CD8-positive, alpha-beta memory T cell (primary cell): Measurements from ENCODE around the gene RAMP2. TPM values are rescaled to one million over a fixed set of nuclear protein-coding genes. Genes with fewer than 3 reads are reported as not detected.

ENCODE experiments used
- CTCF ChIA-PET: fragments of 350-600 bp; sonication (Branson Sonifier 250); formaldehyde crosslinking; loops from one replicate; lab custom pipeline; 2021; ENCODE audit warnings: antibody characterized with exemption; lab: Charles Lee
- POLR2A ChIA-PET: fragments of 350-600 bp; sonication (Branson Sonifier 250); formaldehyde crosslinking; loops from one replicate; lab custom pipeline; 2021; ENCODE audit warnings: antibody characterized with exemption; lab: Charles Lee
- DNase-seq, 5 donors: peaks; one replicate each; pipeline versions ENCODE4 v3.0.0 to v3.0.0-alpha.2; 2020 to 2022; ENCODE audit warnings: mixed read lengths in 1 of 5
- H3K27ac ChIP-seq: one replicate; pipeline ENCODE4 v1.7.0; 2013; ENCODE audit warnings: low read depth, mild to moderate bottlenecking, low read length, moderate library complexity
- H3K27me3 ChIP-seq: 2 replicates; pipeline ENCODE4 v1.7.0; 2013; ENCODE audit warnings: low read length, mild to moderate bottlenecking; ENCODE audit not compliant: insufficient read depth, poor library complexity, severe bottlenecking
- H3K36me3 ChIP-seq: 2 replicates; pipeline ENCODE4 v1.7.0; 2013; ENCODE audit warnings: mild to moderate bottlenecking, low read length, moderate library complexity; ENCODE audit not compliant: insufficient read depth
- H3K4me1 ChIP-seq: 2 replicates; pipeline ENCODE4 v1.7.0; 2013; ENCODE audit warnings: mild to moderate bottlenecking, low read length, moderate library complexity; ENCODE audit not compliant: insufficient read depth
- H3K4me3 ChIP-seq: 2 replicates; pipeline ENCODE4 v1.7.0; 2013; ENCODE audit warnings: mild to moderate bottlenecking, low read length
- H3K9me3 ChIP-seq: 2 replicates; pipeline ENCODE4 v1.7.0; 2013; ENCODE audit warnings: mild to moderate bottlenecking, low read length
- H3K27ac Mint-ChIP-seq, 8 donors: one replicate each; pipeline ENCODE4 v1.8.0; 2020 to 2021; ENCODE audit warnings: mixed read lengths in 8 of 8, mild to moderate bottlenecking in 6 of 8, inconsistent platforms in 3 of 8, moderate library complexity in 3 of 8
- H3K27me3 Mint-ChIP-seq, 2 donors: one replicate each; pipeline ENCODE4 v1.8.0; 2020 to 2021; ENCODE audit warnings: mixed read lengths in 2 of 2, mild to moderate bottlenecking in 1 of 2, moderate library complexity in 1 of 2
- H3K36me3 Mint-ChIP-seq, 3 donors: one replicate each; pipeline ENCODE4 v1.8.0; 2020 to 2021; ENCODE audit warnings: mixed read lengths in 3 of 3, inconsistent platforms in 1 of 3, mild to moderate bottlenecking in 1 of 3
- H3K4me1 Mint-ChIP-seq, 3 donors: one replicate each; pipeline ENCODE4 v1.8.0; 2020 to 2021; ENCODE audit warnings: mixed read lengths in 3 of 3, inconsistent platforms in 1 of 3, mild to moderate bottlenecking in 1 of 3
- H3K4me3 Mint-ChIP-seq, 7 donors: one replicate each; pipeline ENCODE4 v1.8.0; 2020 to 2021; ENCODE audit warnings: mixed read lengths in 7 of 7, mild to moderate bottlenecking in 6 of 7, moderate library complexity in 4 of 7, inconsistent platforms in 2 of 7
- H3K9me3 Mint-ChIP-seq, 5 donors: one replicate each; pipeline ENCODE4 v1.8.0; 2020 to 2022; ENCODE audit warnings: mixed read lengths in 5 of 5, mild to moderate bottlenecking in 3 of 5, moderate library complexity in 2 of 5, inconsistent platforms in 1 of 5
- polyA plus RNA-seq: library from polyadenylated mRNA; unstranded; fragments of 300-500 nt; fragmentation: Illumina TruSeq; gene quantifications from one replicate; pipeline ENCODE4 v1.2.3, GENCODE V29; 2021
- total RNA-seq, 2 experiments: library from RNA; stranded (reverse); gene quantifications; one replicate each; pipeline ENCODE4 v1.2.3, GENCODE V29; 2021

The RAMP2 gene
- total and polyA plus RNA-seq, 3 experiments from 2014 or later = not detected

DNA sequence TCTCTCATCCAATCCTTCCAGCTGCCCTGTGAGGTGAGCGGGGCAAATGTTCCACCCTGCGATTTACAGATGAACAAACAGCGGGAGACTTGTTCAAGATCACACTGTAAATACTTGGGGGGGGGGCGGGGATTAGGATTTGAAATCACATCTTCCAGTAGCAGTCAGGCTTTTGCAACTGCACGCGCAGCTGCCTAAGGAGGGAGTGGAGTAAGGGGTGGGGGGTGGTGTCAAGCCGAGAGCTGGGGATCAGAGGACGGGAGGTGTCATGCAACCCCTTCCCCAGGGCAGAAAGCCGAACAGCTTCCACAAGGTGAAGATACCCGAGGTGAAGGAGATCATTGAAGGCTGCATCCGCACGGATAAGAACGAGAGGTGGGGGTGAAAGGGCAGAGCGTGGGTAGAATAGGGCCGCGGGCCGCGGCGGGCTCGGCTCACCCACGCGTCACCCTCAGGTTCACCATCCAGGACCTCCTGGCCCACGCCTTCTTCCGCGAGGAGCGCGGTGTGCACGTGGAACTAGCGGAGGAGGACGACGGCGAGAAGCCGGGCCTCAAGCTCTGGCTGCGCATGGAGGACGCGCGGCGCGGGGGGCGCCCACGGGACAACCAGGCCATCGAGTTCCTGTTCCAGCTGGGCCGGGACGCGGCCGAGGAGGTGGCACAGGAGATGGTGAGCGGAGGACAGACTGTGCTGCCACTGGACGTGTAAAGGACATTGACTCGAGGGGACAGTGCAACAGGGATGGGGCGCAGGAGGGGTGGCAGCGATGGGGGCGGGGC lies 24.0 kb downstream of the RAMP2 start:
- Mint-ChIP-seq H3K9me3 (peaks cover 0 to 4% (median 0%) of the 10 kb centered on the region in 5 donors), H3K4me3 (peak overlapping the region in 4 of 7 donors; percentile 16 to 49 (median 30)), H3K36me3 (no peaks in the 10 kb centered on the region), H3K27ac (peak overlapping the region in 1 of 8 donors; percentile 13), H3K4me1 (peaks cover 13 to 41% (median 18%) of the 10 kb centered on the region in 3 donors), H3K27me3 (peaks cover 53 to 77% of the 10 kb centered on the region in 2 donors)
- CTCF ChIA-PET = no interaction called here
- DNase-seq = no peak
- no peaks in the 10 kb centered on the region for H3K36me3 ChIP-seq
- H3K4me3 ChIP-seq = no peak overlapping the region
- H3K9me3 ChIP-seq = no peaks in the 10 kb centered on the region
- peaks cover 46% of the 10 kb centered on the region for H3K27me3 ChIP-seq
- H3K4me1 ChIP-seq = peaks cover 13% of the 10 kb centered on the region
- POLR2A ChIA-PET = interaction anchor here (0.8 kb wide), 1 partner anchor 583 kb away, joined by 3 read pairs; no protein-coding TSS in a partner anchor
- H3K27ac ChIP-seq = no peak overlapping the region

DNA sequence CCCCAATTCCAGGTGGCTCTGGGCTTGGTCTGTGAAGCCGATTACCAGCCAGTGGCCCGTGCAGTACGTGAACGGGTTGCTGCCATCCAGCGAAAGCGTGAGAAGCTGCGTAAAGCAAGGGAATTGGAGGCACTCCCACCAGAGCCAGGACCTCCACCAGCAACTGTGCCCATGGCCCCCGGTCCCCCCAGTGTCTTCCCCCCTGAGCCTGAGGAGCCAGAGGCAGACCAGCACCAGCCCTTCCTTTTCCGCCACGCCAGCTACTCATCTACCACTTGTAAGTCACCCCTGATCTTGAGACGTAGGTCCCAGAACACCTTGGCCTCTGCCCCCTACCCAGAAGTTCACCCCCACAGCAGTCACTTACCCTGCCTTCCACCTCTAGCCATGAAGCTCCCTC lies 26.2 kb downstream of the RAMP2 start:
- Histone ChIP-seq H3K27me3 (peaks cover 32% of the 10 kb centered on the region), H3K4me3 (no peak overlapping the region), H3K9me3 (no peaks in the 10 kb centered on the region), H3K36me3 (no peaks in the 10 kb centered on the region), H3K27ac (no peak overlapping the region), H3K4me1 (peaks cover 13% of the 10 kb centered on the region)
- Mint-ChIP-seq H3K36me3 (no peaks in the 10 kb centered on the region), H3K27me3 (peaks cover 51 to 70% of the 10 kb centered on the region in 2 donors), H3K4me1 (peaks cover 13 to 30% (median 16%) of the 10 kb centered on the region in 3 donors), H3K9me3 (peaks cover 0 to 4% (median 0%) of the 10 kb centered on the region in 5 donors), H3K4me3 (no peak overlapping the region), H3K27ac (no peak overlapping the region)
- CTCF ChIA-PET = interaction anchor here (0.8 kb wide), 1 partner anchor 10 kb away, joined by 3 read pairs; no protein-coding TSS in a partner anchor
- POLR2A ChIA-PET = no interaction called here
- no peak for DNase-seq

- peaks cover 17 to 26% of the 10 kb centered on the region in 2 donors for H3K27me3 Mint-ChIP-seq
- POLR2A ChIA-PET = no interaction called here
Measured at GRCh38 chr17:42791948-42792347, 30.9 kb downstream of the RAMP2 start.

GRCh38 chr17:42792545-42792944 lies 31.5 kb downstream of the RAMP2 start:
- Mint-ChIP-seq H3K4me1 (peaks cover 9 to 18% (median 14%) of the 10 kb centered on the region in 3 donors), H3K4me3 (no peak overlapping the region), H3K9me3 (no peaks in the 10 kb centered on the region), H3K27ac (no peak overlapping the region), H3K27me3 (peaks cover 13 to 21% of the 10 kb centered on the region in 2 donors), H3K36me3 (peaks cover 0 to 7% (median 5%) of the 10 kb centered on the region in 3 donors)
- no peak for DNase-seq
- Histone ChIP-seq H3K4me3 (no peak overlapping the region), H3K4me1 (peaks cover 8% of the 10 kb centered on the region), H3K27me3 (no peaks in the 10 kb centered on the region), H3K36me3 (no peaks in the 10 kb centered on the region), H3K27ac (no peak overlapping the region), H3K9me3 (no peaks in the 10 kb centered on the region)
- ChIA-PET CTCF (no interaction called here), POLR2A (no interaction called here)

More at GRCh38 chr17:42791948-42792347, 30.9 kb downstream of the RAMP2 start:
- Mint-ChIP-seq H3K27ac (no peak overlapping the region), H3K36me3 (peaks cover 0 to 7% (median 5%) of the 10 kb centered on the region in 3 donors), H3K9me3 (no peaks in the 10 kb centered on the region), H3K4me1 (peaks cover 7 to 12% (median 8%) of the 10 kb centered on the region in 3 donors), H3K4me3 (no peak overlapping the region)
- H3K9me3 ChIP-seq = no peaks in the 10 kb centered on the region
- peaks cover 3% of the 10 kb centered on the region for H3K27me3 ChIP-seq
- DNase-seq = no peak
- no peak overlapping the region for H3K4me3 ChIP-seq
- H3K4me1 ChIP-seq = peaks cover 2% of the 10 kb centered on the region
- CTCF ChIA-PET = no interaction called here
- no peak overlapping the region for H3K27ac ChIP-seq
- no peaks in the 10 kb centered on the region for H3K36me3 ChIP-seq

DNA sequence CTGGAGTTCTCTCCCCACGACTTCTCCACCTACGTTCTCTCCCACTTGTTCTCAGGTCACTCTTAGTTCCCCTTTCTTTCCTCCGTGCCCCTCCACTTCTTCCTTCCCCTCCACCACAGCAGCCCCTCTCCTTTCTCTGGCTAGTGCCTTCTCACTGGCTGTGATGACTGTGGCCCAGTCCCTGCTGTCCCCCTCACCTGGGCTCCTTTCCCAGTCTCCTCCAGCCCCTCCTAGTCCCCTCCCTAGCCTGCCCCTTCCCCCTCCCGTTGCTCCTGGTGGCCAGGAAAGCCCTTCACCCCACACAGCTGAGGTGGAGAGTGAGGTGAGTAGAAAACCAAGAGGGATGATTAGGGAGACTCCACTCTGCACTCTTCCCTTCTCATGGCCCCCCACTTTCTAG lies 34.0 kb downstream of the RAMP2 start:
- peaks cover 0 to 11% (median 5%) of the 10 kb centered on the region in 3 donors for H3K36me3 Mint-ChIP-seq
- no peak for DNase-seq
- H3K27me3 ChIP-seq = no peaks in the 10 kb centered on the region
- peak overlapping the region in 1 of 8 donors; percentile 77 for H3K27ac Mint-ChIP-seq
- no peaks in the 10 kb centered on the region for H3K9me3 ChIP-seq
- no peak overlapping the region for H3K27ac ChIP-seq
- H3K36me3 ChIP-seq = no peaks in the 10 kb centered on the region
- ChIA-PET CTCF (no interaction called here), POLR2A (no interaction called here)
- peaks cover 18% of the 10 kb centered on the region for H3K4me1 ChIP-seq
- no peak overlapping the region for H3K4me3 Mint-ChIP-seq
- H3K4me3 ChIP-seq = no peak overlapping the region
- H3K9me3 Mint-ChIP-seq = no peaks in the 10 kb centered on the region
- peaks cover 4% of the 10 kb centered on the region in 2 donors for H3K27me3 Mint-ChIP-seq
- peaks cover 21 to 31% (median 31%) of the 10 kb centered on the region in 3 donors for H3K4me1 Mint-ChIP-seq

DNA sequence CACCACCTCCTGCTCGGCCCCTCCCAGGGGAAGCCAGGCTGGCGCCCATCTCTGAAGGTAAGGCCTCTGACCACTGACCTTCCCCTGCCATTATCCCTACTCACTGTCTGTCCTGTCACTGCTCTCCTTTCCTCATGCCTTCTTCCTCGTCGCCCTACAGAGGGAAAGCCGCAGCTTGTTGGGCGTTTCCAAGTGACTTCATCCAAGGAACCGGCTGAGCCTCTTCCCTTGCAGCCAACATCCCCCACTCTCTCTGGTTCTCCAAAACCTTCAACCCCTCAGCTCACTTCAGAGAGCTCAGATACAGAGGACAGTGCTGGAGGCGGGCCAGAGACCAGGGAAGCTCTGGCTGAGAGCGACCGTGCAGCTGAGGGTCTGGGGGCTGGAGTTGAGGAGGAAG lies 34.4 kb downstream of the RAMP2 start:
- Histone ChIP-seq H3K36me3 (no peaks in the 10 kb centered on the region), H3K4me3 (no peak overlapping the region), H3K4me1 (peaks cover 18% of the 10 kb centered on the region), H3K27me3 (no peaks in the 10 kb centered on the region), H3K27ac (no peak overlapping the region), H3K9me3 (no peaks in the 10 kb centered on the region)
- peaks cover 0 to 11% (median 5%) of the 10 kb centered on the region in 3 donors for H3K36me3 Mint-ChIP-seq
- ChIA-PET CTCF (no interaction called here), POLR2A (interaction anchor here (0.9 kb wide), 1 partner anchor 22 kb away, joined by 3 read pairs; the partner anchor contains the start of gene VPS25)
- H3K27ac Mint-ChIP-seq = peak overlapping the region in 1 of 8 donors; percentile 36
- DNase-seq = no peak
- peaks cover 22 to 31% (median 31%) of the 10 kb centered on the region in 3 donors for H3K4me1 Mint-ChIP-seq
- no peaks in the 10 kb centered on the region for H3K9me3 Mint-ChIP-seq
- peaks cover under 1 to 3% of the 10 kb centered on the region in 2 donors for H3K27me3 Mint-ChIP-seq
- peak overlapping the region in 2 of 7 donors; percentile 54 to 57 for H3K4me3 Mint-ChIP-seq

DNA sequence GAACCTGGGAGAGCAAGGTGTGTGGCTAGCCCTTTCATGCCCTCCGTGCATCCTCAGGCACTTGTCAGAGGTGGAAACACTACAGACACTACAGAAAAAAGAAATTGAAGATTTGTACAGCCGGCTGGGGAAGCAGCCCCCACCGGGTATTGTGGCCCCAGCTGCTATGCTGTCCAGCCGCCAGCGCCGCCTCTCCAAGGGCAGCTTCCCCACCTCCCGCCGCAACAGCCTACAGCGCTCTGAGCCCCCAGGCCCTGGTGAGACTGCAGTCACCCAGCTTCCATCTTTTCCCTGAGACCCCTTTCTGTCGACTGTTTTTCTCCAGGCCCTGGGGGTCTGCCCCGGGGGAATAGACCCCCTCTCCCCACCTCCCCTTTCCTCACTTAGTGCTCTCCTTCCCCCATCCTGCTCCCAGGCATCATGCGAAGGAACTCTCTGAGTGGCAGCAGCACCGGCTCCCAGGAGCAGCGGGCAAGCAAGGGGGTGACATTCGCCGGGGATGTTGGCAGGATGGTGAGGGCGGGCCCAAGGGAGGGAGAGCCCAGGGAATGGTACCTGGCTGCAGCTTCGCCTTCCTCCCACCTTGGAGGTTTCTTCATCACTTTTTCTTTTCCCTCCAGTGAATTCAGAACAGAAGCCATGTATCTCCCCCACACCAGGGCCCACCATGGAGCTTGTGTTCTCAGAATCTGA lies 35.2 kb downstream of the RAMP2 start:
- ChIA-PET POLR2A (interaction anchor here (0.9 kb wide), 1 partner anchor 23 kb away, joined by 3 read pairs; the partner anchor contains the start of gene VPS25), CTCF (no interaction called here)
- DNase-seq = no peak
- Mint-ChIP-seq H3K36me3 (peaks cover 0 to 11% (median 5%) of the 10 kb centered on the region in 3 donors), H3K9me3 (no peaks in the 10 kb centered on the region), H3K4me1 (peaks cover 22 to 31% (median 31%) of the 10 kb centered on the region in 3 donors), H3K27ac (peak overlapping the region in 2 of 8 donors; percentile 27 to 38), H3K4me3 (peak overlapping the region in 4 of 7 donors; percentile 39 to 79 (median 63)), H3K27me3 (peaks cover 0 to 3% of the 10 kb centered on the region in 2 donors)
- H3K36me3 ChIP-seq = no peaks in the 10 kb centered on the region
- H3K27me3 ChIP-seq = no peaks in the 10 kb centered on the region
- H3K9me3 ChIP-seq = no peaks in the 10 kb centered on the region
- H3K27ac ChIP-seq = no peak overlapping the region
- H3K4me1 ChIP-seq = peaks cover 18% of the 10 kb centered on the region
- H3K4me3 ChIP-seq = no peak overlapping the region
